ENCODE data around the gene CAMSAP2. TPM values are rescaled to one million over a fixed set of nuclear protein-coding genes. Genes with fewer than 3 reads are reported as not detected.
"Not testable (repeated sequence)": the region's sequence is repeated elsewhere in the genome, so short reads cannot be mapped to it uniquely, and the experiment has no call there.

The CAMSAP2 gene
- total RNA-seq, 1 donor from 2014 or later: 43.9 TPM

DNA sequence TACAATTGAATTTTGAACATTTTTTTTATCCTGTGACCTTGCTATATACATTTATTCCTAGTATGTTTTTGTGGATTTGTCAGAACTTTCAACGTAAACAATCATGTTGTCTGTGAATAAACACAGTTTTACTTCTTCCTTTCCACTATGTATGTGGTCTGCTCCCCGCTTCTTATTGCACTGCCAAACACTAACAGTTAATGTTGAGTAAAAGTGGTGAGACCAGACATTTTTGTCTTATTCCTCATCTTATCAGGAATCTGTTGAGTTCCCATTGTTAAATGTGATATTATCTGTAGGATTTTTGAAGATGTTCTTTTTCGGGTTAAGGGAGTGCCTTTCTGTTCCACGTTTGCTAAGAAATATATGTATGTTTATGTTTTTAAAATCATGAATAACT, 45.9 kb downstream of the CAMSAP2 start:
- H3K27ac ChIP-seq: no peak overlapping the region
- no peaks in the 10 kb centered on the region for H3K9me3 ChIP-seq (ENCODE audit: low read depth)
- no peak for DNase-seq (ENCODE audit: low spot score)
- H3K4me3 ChIP-seq: no peak overlapping the region
- Mint-ChIP-seq H3K9me3 (peaks cover 20% of the 10 kb centered on the region), H3K27me3 (ENCODE audit: insufficient read depth, low read depth) (no peaks in the 10 kb centered on the region), H3K27ac (no peak overlapping the region), H3K36me3 (peaks cover 67% of the 10 kb centered on the region), H3K4me3 (no peak overlapping the region), H3K4me1 (peaks cover 4% of the 10 kb centered on the region)
- peaks cover 68% of the 10 kb centered on the region for H3K79me2 ChIP-seq (ENCODE audit: low read depth)
- TF ChIP-seq, protein P1, sequence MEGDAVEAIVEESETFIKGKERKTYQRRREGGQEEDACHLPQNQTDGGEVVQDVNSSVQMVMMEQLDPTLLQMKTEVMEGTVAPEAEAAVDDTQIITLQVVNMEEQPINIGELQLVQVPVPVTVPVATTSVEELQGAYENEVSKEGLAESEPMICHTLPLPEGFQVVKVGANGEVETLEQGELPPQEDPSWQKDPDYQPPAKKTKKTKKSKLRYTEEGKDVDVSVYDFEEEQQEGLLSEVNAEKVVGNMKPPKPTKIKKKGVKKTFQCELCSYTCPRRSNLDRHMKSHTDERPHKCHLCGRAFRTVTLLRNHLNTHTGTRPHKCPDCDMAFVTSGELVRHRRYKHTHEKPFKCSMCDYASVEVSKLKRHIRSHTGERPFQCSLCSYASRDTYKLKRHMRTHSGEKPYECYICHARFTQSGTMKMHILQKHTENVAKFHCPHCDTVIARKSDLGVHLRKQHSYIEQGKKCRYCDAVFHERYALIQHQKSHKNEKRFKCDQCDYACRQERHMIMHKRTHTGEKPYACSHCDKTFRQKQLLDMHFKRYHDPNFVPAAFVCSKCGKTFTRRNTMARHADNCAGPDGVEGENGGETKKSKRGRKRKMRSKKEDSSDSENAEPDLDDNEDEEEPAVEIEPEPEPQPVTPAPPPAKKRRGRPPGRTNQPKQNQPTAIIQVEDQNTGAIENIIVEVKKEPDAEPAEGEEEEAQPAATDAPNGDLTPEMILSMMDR (IDR thresholded peaks at IDR 0.05): no peak
- no peak for TF ChIP-seq EZH2 (IDR thresholded peaks at IDR 0.05)
- no peak for TF ChIP-seq EZH2phosphoT487 (IDR thresholded peaks at IDR 0.05)
- peaks cover 6% of the 10 kb centered on the region for H3K4me1 ChIP-seq
- H3K27me3 ChIP-seq: no peaks in the 10 kb centered on the region
- H3F3A ChIP-seq (ENCODE audit: low read depth): no peaks in the 10 kb centered on the region
- H2AFZ ChIP-seq (replicated peaks): no peak overlapping the region
- no peak overlapping the region for H3K9ac ChIP-seq
- no peak overlapping the region for H3K4me2 ChIP-seq
- no peaks in the 10 kb centered on the region for H4K20me1 ChIP-seq (ENCODE audit: low read depth)
- peaks cover 28% of the 10 kb centered on the region for H3K36me3 ChIP-seq

- Histone ChIP-seq H2AFZ (replicated peaks) (no peak overlapping the region), H3K27me3 (no peaks in the 10 kb centered on the region), H3K36me3 (peaks cover 19% of the 10 kb centered on the region), H3K79me2 (ENCODE audit: low read depth) (peaks cover 69% of the 10 kb centered on the region), H3K4me1 (no peaks in the 10 kb centered on the region), H3F3A (ENCODE audit: low read depth) (no peaks in the 10 kb centered on the region), H3K9ac (no peak overlapping the region), H3K27ac (no peak overlapping the region), H3K4me2 (no peak overlapping the region), H3K4me3 (no peak overlapping the region), H4K20me1 (ENCODE audit: low read depth) (no peaks in the 10 kb centered on the region), H3K9me3 (ENCODE audit: low read depth) (peaks cover under 1% of the 10 kb centered on the region)
- H3K36me3 Mint-ChIP-seq: peaks cover 70% of the 10 kb centered on the region
- no peak overlapping the region for H3K27ac Mint-ChIP-seq
- no peak for TF ChIP-seq EZH2 (IDR thresholded peaks at IDR 0.05)
- TF ChIP-seq, protein P1 (IDR thresholded peaks at IDR 0.05): no peak
- no peak for TF ChIP-seq EZH2phosphoT487 (IDR thresholded peaks at IDR 0.05)
- H3K9me3 Mint-ChIP-seq: peaks cover 27% of the 10 kb centered on the region
- no peak overlapping the region for H3K4me3 Mint-ChIP-seq
- no peak for DNase-seq (ENCODE audit: low spot score)
- H3K4me1 Mint-ChIP-seq: no peaks in the 10 kb centered on the region
- peaks cover 4% of the 10 kb centered on the region for H3K27me3 Mint-ChIP-seq (ENCODE audit: insufficient read depth, low read depth)
These were observed 48.1 kb downstream of the CAMSAP2 start for GRCh38 chr1:200786788-200787187.

DNA sequence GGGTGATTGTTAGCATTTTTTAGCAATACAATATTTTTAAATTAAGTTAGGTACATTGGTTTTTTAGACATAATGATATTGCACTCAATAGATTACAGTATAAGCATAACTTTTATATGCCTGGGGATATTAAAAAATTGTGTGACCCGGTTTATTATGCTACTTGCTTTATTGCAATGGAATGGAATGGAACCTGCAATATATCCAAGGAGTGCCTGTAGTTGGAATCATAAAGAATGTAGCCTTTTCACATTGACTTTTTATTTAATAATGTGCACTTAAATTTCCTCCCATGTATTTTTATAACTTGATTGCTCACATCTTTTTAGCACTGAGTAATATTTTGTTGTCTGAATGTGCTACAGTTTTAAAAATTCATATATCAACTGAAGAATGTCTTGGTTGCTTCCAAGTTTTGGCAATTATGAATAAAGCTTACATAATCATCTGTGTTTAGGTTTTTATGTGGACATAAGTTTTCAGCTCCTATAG, 49.2 kb downstream of the CAMSAP2 start:
- H4K20me1 ChIP-seq (ENCODE audit: low read depth): no peaks in the 10 kb centered on the region
- peaks cover 22% of the 10 kb centered on the region for H3K9me3 Mint-ChIP-seq
- no peak overlapping the region for H3K4me2 ChIP-seq
- no peak overlapping the region for H3K4me3 Mint-ChIP-seq
- peaks cover 65% of the 10 kb centered on the region for H3K36me3 Mint-ChIP-seq
- no peak overlapping the region for H2AFZ ChIP-seq (replicated peaks)
- H3K4me1 Mint-ChIP-seq: no peaks in the 10 kb centered on the region
- H3K27ac ChIP-seq: no peak overlapping the region
- H3K9me3 ChIP-seq (ENCODE audit: low read depth): peaks cover 4% of the 10 kb centered on the region
- no peak overlapping the region for H3K9ac ChIP-seq
- TF ChIP-seq EZH2phosphoT487 (IDR thresholded peaks at IDR 0.05): no peak
- no peak for TF ChIP-seq EZH2 (IDR thresholded peaks at IDR 0.05)
- TF ChIP-seq, protein P1 (IDR thresholded peaks at IDR 0.05): no peak
- H3K36me3 ChIP-seq: peaks cover 10% of the 10 kb centered on the region
- no peaks in the 10 kb centered on the region for H3K27me3 ChIP-seq
- H3K27me3 Mint-ChIP-seq (ENCODE audit: insufficient read depth, low read depth): peaks cover 4% of the 10 kb centered on the region
- H3K4me3 ChIP-seq: no peak overlapping the region
- DNase-seq (ENCODE audit: low spot score): no peak
- H3K27ac Mint-ChIP-seq: no peak overlapping the region
- H3F3A ChIP-seq (ENCODE audit: low read depth): no peaks in the 10 kb centered on the region
- no peaks in the 10 kb centered on the region for H3K4me1 ChIP-seq
- peaks cover 70% of the 10 kb centered on the region for H3K79me2 ChIP-seq (ENCODE audit: low read depth)

GRCh38 chr1:200791012-200791411, 52.3 kb downstream of the CAMSAP2 start:
- DNase-seq (ENCODE audit: low spot score); H2AFZ ChIP-seq (replicated peaks); H3F3A ChIP-seq (ENCODE audit: low read depth); H3K4me1 ChIP-seq; H3K36me3 ChIP-seq; H3K27ac ChIP-seq; H3K4me3 ChIP-seq; H3K27me3 ChIP-seq; H3K9me3 ChIP-seq (ENCODE audit: low read depth); H3K27ac Mint-ChIP-seq; H3K4me3 Mint-ChIP-seq; H3K9ac ChIP-seq; H4K20me1 ChIP-seq (ENCODE audit: low read depth); H3K4me2 ChIP-seq; H3K27me3 Mint-ChIP-seq (ENCODE audit: insufficient read depth, low read depth); H3K4me1 Mint-ChIP-seq: not testable (repeated sequence)
- peaks cover 63% of the 10 kb centered on the region for H3K79me2 ChIP-seq (ENCODE audit: low read depth)
- peaks cover 16% of the 10 kb centered on the region for H3K9me3 Mint-ChIP-seq
- H3K36me3 Mint-ChIP-seq: peaks cover 58% of the 10 kb centered on the region

All from neural progenitor cell (in vitro differentiated cells).